Neuronal stem cell (in vitro differentiated cells): Measurements from ENCODE around the gene CACUL1.

Experiments
- DNase-seq: peaks from one replicate; pipeline ENCODE4 v3.0.0-alpha.2; 2013; ENCODE audit warnings: low spot score
- H2AFZ ChIP-seq: one replicate; pipeline ENCODE4 v1.6.1; 2013; ENCODE audit warnings: mild to moderate bottlenecking, low read length, inconsistent platforms
- H2AK5ac ChIP-seq: 2 replicates; pipeline ENCODE4 v1.6.1; 2013; ENCODE audit warnings: low read depth, mild to moderate bottlenecking, inconsistent platforms, low read length, moderate library complexity, mixed read lengths
- H2BK120ac ChIP-seq: 2 replicates; pipeline ENCODE4 v1.6.1; 2013; ENCODE audit warnings: low read depth, mild to moderate bottlenecking, inconsistent platforms, low read length, moderate library complexity, mixed read lengths
- H2BK12ac ChIP-seq: one replicate; pipeline ENCODE4 v1.6.1; 2013; ENCODE audit warnings: low read length, inconsistent platforms
- H2BK15ac ChIP-seq: 2 replicates; pipeline ENCODE4 v1.6.1; 2013; ENCODE audit warnings: mild to moderate bottlenecking, low read length, inconsistent platforms, mixed read lengths
- H2BK5ac ChIP-seq: one replicate; pipeline ENCODE4 v1.6.1; 2013; ENCODE audit warnings: inconsistent platforms, mild to moderate bottlenecking, low read length, moderate library complexity
- H3K14ac ChIP-seq: one replicate; pipeline ENCODE4 v1.6.1; 2013; ENCODE audit warnings: low read length, inconsistent platforms
- H3K18ac ChIP-seq: 2 replicates; pipeline ENCODE4 v1.6.1; 2013; ENCODE audit warnings: low read length, inconsistent platforms
- H3K23ac ChIP-seq: 2 replicates; pipeline ENCODE4 v1.6.1; 2013; ENCODE audit warnings: low read depth, mild to moderate bottlenecking, mixed read lengths, low read length, inconsistent platforms; ENCODE audit not compliant: poor library complexity
- H3K27ac ChIP-seq: replicated peaks from 3 replicates; pipeline ENCODE4 v1.5.1; 2013; ENCODE audit warnings: low read length, inconsistent platforms
- H3K27me3 ChIP-seq, 3 experiments: 2 replicates each; pipeline ENCODE4 v1.6.1; 2013; ENCODE audit warnings: low read length in 3 of 3, mild to moderate bottlenecking in 2 of 3, inconsistent platforms in 1 of 3, low read depth in 1 of 3, mixed read lengths in 1 of 3, moderate library complexity in 1 of 3; ENCODE audit not compliant: control insufficient read depth in 3 of 3, insufficient read depth in 3 of 3
- H3K36me3 ChIP-seq, 2 donors: replicated peaks in 1 of 2; 2 replicates each; pipeline ENCODE4 v1.6.1; 2013; ENCODE audit warnings: low read length in 2 of 2; ENCODE audit not compliant: control insufficient read depth in 2 of 2, insufficient read depth in 2 of 2
- H3K4ac ChIP-seq: 2 replicates; pipeline ENCODE4 v1.6.1; 2013; ENCODE audit warnings: inconsistent platforms, mild to moderate bottlenecking, low read length, moderate library complexity
- H3K4me1 ChIP-seq, 2 donors: 1 replicate in 1 of 2; 2 replicates in 1 of 2; pipeline ENCODE4 v1.6.1; 2013; ENCODE audit warnings: low read length in 2 of 2, low read depth in 1 of 2; ENCODE audit not compliant: control insufficient read depth in 2 of 2, insufficient read depth in 1 of 2
- H3K4me2 ChIP-seq: one replicate; pipeline ENCODE4 v1.6.1; 2013; ENCODE audit warnings: mild to moderate bottlenecking, low read length, inconsistent platforms; ENCODE audit not compliant: insufficient read depth, poor library complexity, severe bottlenecking
- H3K4me3 ChIP-seq, 2 donors: 2 replicates each; pipeline ENCODE4 v1.5.1; 2013; ENCODE audit warnings: low read length in 2 of 2, mild to moderate bottlenecking in 2 of 2, inconsistent platforms in 1 of 2, moderate library complexity in 1 of 2
- H3K79me1 ChIP-seq: one replicate; pipeline ENCODE4 v1.6.1; 2013; ENCODE audit warnings: low read depth, mild to moderate bottlenecking, inconsistent platforms, low read length, moderate library complexity
- H3K9ac ChIP-seq: one replicate; pipeline ENCODE4 v1.6.1; 2013; ENCODE audit warnings: mild to moderate bottlenecking, low read depth, low read length, inconsistent platforms; ENCODE audit not compliant: poor library complexity
- H3K9me3 ChIP-seq, 2 donors: replicated peaks in 1 of 2; 2 replicates each; pipeline versions ENCODE3 to v1.6.1; 2013; ENCODE audit warnings: low read length in 2 of 2, mild to moderate bottlenecking in 2 of 2, inconsistent platforms in 1 of 2, low read depth in 1 of 2, mixed read lengths in 1 of 2, moderate library complexity in 1 of 2; ENCODE audit not compliant: control insufficient read depth in 2 of 2, insufficient read depth in 1 of 2
- H4K8ac ChIP-seq: one replicate; pipeline ENCODE4 v1.6.1; 2013; ENCODE audit warnings: low read depth, mild to moderate bottlenecking, inconsistent platforms, low read length, moderate library complexity
- H4K91ac ChIP-seq: one replicate; pipeline ENCODE4 v1.6.1; 2013; ENCODE audit warnings: low read length, low read depth, mild to moderate bottlenecking, inconsistent platforms; ENCODE audit not compliant: poor library complexity
- WGBS, 2 donors: extraction: QIAGEN DNeasy Blood & Tissue Kit; methylation state at CpG; one replicate each; pipeline ENCODE4 v1.1.7; 2013; ENCODE audit warnings: missing lambda C conversion rate in 2 of 2, mixed read lengths in 1 of 2; ENCODE audit not compliant: insufficient read length in 2 of 2, insufficient replicate concordance in 1 of 2; ENCODE audit errors: extremely low coverage in 2 of 2; 5-methylcytosine and 5-hydroxymethylcytosine counted together

The CACUL1 gene

GRCh38 chr10:118764195-118764594, 9.4 kb upstream of the CACUL1 start:
- Histone ChIP-seq H3K36me3 (no peaks in the 10 kb centered on the region), H3K4me1 (no peaks in the 10 kb centered on the region), H3K9me3 (no peaks in the 10 kb centered on the region), H3K18ac (no peak overlapping the region), H2BK120ac (no peak overlapping the region), H3K23ac (no peak overlapping the region), H2BK12ac (no peak overlapping the region), H3K9ac (no peak overlapping the region), H2BK15ac (no peak overlapping the region), H4K91ac (no peak overlapping the region), H3K27me3 (peaks cover 0 to 24% (median 0%) of the 10 kb centered on the region in 3 experiments), H3K27ac (no peak overlapping the region), H3K4me3 (no peak overlapping the region), H2AFZ (no peak overlapping the region), H2AK5ac (no peak overlapping the region), H2BK5ac (no peak overlapping the region), H3K4ac (no peak overlapping the region), H3K14ac (no peak overlapping the region), H3K79me1 (no peaks in the 10 kb centered on the region), H4K8ac (no peak overlapping the region), H3K4me2 (no peak overlapping the region)
- no peak for DNase-seq
- no CpG with 5 or more reads among the region's 4 CpGs for WGBS, 2 donors

- Histone ChIP-seq H3K4ac (no peak overlapping the region), H4K8ac (no peak overlapping the region), H3K14ac (no peak overlapping the region), H2AK5ac (no peak overlapping the region), H2BK12ac (no peak overlapping the region), H3K4me2 (no peak overlapping the region), H3K9me3 (no peaks in the 10 kb centered on the region), H3K18ac (no peak overlapping the region), H3K4me1 (no peaks in the 10 kb centered on the region), H3K4me3 (no peak overlapping the region), H2BK5ac (no peak overlapping the region), H2AFZ (no peak overlapping the region), H3K36me3 (no peaks in the 10 kb centered on the region), H3K27me3 (peaks cover 0 to 24% (median 0%) of the 10 kb centered on the region in 3 experiments), H3K9ac (no peak overlapping the region), H3K23ac (no peak overlapping the region), H3K79me1 (no peaks in the 10 kb centered on the region), H3K27ac (no peak overlapping the region), H4K91ac (no peak overlapping the region), H2BK15ac (no peak overlapping the region), H2BK120ac (no peak overlapping the region)
- no peak for DNase-seq
- WGBS, 2 donors: no CpG with 5 or more reads among the region's 3 CpGs
Observed at GRCh38 chr10:118763202-118763988, 8.6 kb upstream of the CACUL1 start.

GRCh38 chr10:118760265-118760664, 5.5 kb upstream of the CACUL1 start:
- no peak overlapping the region for H3K27ac ChIP-seq
- H3K4me3 ChIP-seq: peak overlapping the region in 1 of 2 donors; percentile 68
- H3K4ac ChIP-seq: no peak overlapping the region
- H2BK12ac ChIP-seq: peak overlapping the region; percentile 63
- no CpG with 5 or more reads among the region's 36 CpGs for WGBS, 2 donors
- H3K27me3 ChIP-seq: peaks cover 0 to 22% (median 0%) of the 10 kb centered on the region in 3 experiments
- no peak overlapping the region for H4K8ac ChIP-seq
- no peak overlapping the region for H3K9ac ChIP-seq
- no peaks in the 10 kb centered on the region for H3K79me1 ChIP-seq
- peak overlapping the region; percentile 31 for H3K4me2 ChIP-seq
- DNase-seq: no peak
- peak overlapping the region; percentile 76 for H2AFZ ChIP-seq
- H3K23ac ChIP-seq: no peak overlapping the region
- no peak overlapping the region for H3K14ac ChIP-seq
- H3K9me3 ChIP-seq: no peaks in the 10 kb centered on the region
- H2BK15ac ChIP-seq: no peak overlapping the region
- peaks cover 0 to 1% of the 10 kb centered on the region in 2 donors for H3K4me1 ChIP-seq
- no peak overlapping the region for H2BK5ac ChIP-seq
- H2AK5ac ChIP-seq: no peak overlapping the region
- H4K91ac ChIP-seq: no peak overlapping the region
- H3K36me3 ChIP-seq: no peaks in the 10 kb centered on the region
- no peak overlapping the region for H2BK120ac ChIP-seq
- peak overlapping the region; percentile 68 for H3K18ac ChIP-seq

- Histone ChIP-seq H3K79me1 (peaks cover 2% of the 10 kb centered on the region), H3K23ac (no peak overlapping the region), H3K27me3 (peaks cover 0 to 22% (median 0%) of the 10 kb centered on the region in 3 experiments), H2BK15ac (no peak overlapping the region), H3K27ac (no peak overlapping the region), H2BK12ac (no peak overlapping the region), H3K9ac (no peak overlapping the region), H2AK5ac (no peak overlapping the region), H2BK5ac (no peak overlapping the region), H3K4ac (no peak overlapping the region), H3K14ac (no peak overlapping the region), H3K18ac (no peak overlapping the region), H2AFZ (peak overlapping the region; percentile 45), H4K91ac (no peak overlapping the region), H2BK120ac (no peak overlapping the region), H3K36me3 (no peaks in the 10 kb centered on the region), H3K4me2 (no peak overlapping the region), H3K4me3 (no peak overlapping the region), H4K8ac (no peak overlapping the region), H3K4me1 (peaks cover 0 to 1% of the 10 kb centered on the region in 2 donors), H3K9me3 (no peaks in the 10 kb centered on the region)
- DNase-seq: no peak
- WGBS, 2 donors: no CpG with 5 or more reads among the region's 1 CpG
Observed at GRCh38 chr10:118758449-118758848, 3.7 kb upstream of the CACUL1 start.
